NCI-H69 (cell line): ENCODE results near the gene NCDN.
A peak's percentile ranks its signal among the peaks of the same experiment; 100 is the strongest.
"Not testable (repeated sequence)": the region's sequence is repeated elsewhere in the genome, so short reads cannot be mapped to it uniquely, and the experiment has no call there.

Source experiments
- DNase-seq: peaks from one replicate; lab custom pipeline; 2025; lab: John Stamatoyannopoulos, UW

Gene NCDN

DNA sequence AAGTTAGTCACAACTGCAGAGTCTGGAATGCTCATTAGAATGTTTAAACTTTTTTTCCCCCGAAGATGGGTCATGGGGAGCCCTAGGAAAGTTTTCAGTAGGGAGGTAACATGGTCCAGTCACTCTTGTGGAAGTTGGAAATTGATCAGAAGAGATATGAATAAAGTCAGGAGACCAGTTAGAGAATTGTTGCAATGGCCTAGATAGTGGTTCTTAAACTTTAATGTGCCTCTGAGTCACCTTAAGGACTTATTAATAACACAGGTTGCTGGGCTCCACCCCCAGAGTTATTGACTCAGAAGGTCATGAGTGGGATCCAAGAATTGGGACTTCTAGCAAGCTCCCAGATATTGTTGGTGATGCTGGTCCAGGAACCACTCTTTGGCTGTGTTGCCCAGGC lies 12.3 kb downstream of the NCDN start:
- DNase-seq, result no peak

GRCh38 chr1:35570589-35571137 lies 13.1 kb downstream of the NCDN start:
- no peak for DNase-seq

- no peak for DNase-seq
Measured at GRCh38 chr1:35571263-35571662, 13.7 kb downstream of the NCDN start.

DNA sequence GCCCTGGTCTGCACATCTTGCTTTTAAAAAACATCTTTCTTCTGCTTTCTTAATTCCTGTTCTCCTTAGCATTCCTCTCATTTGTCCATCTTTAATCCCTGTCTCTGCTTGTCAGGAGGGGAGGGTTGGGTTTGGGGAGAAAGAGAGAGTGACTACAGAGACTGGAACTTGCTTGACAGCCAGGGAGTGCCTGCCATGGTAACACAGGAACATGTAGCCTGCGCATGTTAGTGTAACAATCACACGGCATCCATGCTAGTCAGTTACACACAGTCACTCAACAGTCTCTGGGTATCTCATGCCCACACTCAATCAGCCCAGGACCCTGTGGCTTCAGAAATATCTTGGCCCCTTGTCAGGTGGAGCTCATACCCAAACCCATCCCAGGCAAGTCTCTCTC lies 14.7 kb downstream of the NCDN start:
- no peak for DNase-seq

DNA sequence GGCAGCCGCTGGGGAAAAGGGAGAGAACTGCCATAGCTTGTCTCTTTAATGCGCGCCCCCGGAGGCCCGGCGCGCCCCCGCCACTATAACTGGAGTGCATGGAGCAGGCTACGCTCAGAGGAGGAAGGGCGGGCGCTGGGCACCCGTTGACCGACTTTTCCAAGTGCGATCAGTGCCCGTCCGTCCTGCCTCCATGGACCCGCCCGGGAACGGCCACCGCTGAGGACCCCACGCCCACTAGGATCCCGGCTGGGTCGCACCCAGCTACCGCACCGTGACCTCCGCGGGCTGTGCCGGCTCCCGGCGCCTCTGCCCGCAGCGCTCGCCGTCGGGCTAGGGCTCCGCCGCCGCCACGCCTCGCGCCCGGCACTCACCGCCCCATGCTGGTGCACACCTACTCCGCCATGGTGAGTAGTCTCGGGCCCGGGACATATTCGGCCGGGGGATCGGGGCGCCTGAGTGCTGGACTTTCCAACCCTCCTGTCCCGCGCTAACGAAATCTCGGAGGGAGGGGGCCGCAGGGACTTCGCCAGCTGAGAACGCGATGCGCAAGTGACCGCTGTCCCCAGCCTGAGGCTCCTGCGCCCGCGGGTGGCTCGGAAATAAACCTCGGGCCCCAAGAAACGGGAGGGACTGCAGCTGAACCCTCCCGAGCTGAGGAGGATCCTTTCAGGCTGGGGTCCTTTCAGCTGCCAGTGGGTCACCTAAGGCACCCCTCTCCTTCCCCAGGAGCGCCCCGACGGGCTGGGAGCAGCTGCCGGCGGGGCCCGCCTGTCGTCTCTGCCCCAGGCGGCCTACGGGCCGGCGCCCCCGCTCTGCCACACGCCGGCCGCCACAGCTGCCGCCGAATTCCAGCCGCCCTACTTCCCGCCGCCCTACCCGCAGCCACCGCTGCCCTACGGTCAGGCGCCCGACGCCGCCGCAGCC lies 15.9 kb downstream of the NCDN start, which contains the start of gene TFAP2E:
Gene TFAP2E (plus strand): TSS at position 117 of the 927 bp plus-strand sequence. CDS start 264 bp downstream, at position 381.
- DNase-seq, result peak; percentile 67

GRCh38 chr1:35574125-35574654 lies 16.6 kb downstream of the NCDN start:
- DNase-seq, result no peak

DNA sequence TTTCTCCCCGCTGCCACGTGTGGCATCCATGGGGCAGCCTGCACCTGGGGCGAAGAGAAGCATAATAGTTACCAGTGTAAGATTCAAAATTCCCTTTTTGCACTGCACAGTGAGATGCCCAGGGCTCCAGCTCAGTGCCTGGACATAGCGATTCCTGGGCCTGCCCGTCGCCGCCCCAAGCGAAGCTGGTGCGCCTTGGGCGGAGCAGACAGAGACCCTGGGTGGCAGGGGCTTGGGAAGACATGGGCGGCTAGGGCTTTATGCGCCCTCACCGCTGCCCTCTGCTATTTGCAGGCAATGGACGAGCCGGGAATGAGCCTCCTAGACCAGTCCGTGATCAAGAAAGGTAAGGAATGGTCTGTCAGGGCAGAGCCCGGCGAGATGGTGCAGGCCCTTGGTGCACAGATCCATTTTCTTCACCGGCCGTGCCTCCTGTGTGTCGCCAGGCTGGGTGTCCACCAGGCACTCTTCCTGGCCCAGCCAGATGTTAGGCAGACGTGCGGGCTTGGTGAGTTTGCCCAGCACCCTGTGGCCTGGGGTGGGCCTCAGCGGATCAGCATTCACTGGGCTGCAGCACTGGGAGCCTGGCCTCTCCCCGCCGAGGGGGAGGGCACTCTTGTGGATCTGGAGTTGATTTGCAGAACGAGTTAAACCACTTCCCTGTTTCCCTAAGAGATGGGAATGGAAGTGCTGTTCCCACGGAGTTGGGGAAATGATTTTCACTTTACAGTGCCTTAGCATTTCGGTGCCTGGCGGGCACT lies 17.2 kb downstream of the NCDN start:
- DNase-seq, result no peak

- no peak for DNase-seq
Measured at GRCh38 chr1:35575416-35575958, 17.9 kb downstream of the NCDN start.

GRCh38 chr1:35576061-35576765 lies 18.6 kb downstream of the NCDN start:
- no peak for DNase-seq

GRCh38 chr1:35576766-35577070 lies 19.1 kb downstream of the NCDN start:
- not testable (repeated sequence) for DNase-seq

- DNase-seq, result no peak
Measured at GRCh38 chr1:35577071-35577998, 19.7 kb downstream of the NCDN start.

- no peak for DNase-seq
Measured at GRCh38 chr1:35580949-35581388, 23.4 kb downstream of the NCDN start.

- DNase-seq, result not testable (repeated sequence)
Measured at GRCh38 chr1:35581621-35582020, 24.0 kb downstream of the NCDN start.

GRCh38 chr1:35585281-35585680 lies 27.7 kb downstream of the NCDN start:
- no peak for DNase-seq

GRCh38 chr1:35585805-35586204 lies 28.2 kb downstream of the NCDN start:
- DNase-seq, result not testable (repeated sequence)

- no peak for DNase-seq
Measured at GRCh38 chr1:35586808-35587207, 29.2 kb downstream of the NCDN start.

DNA sequence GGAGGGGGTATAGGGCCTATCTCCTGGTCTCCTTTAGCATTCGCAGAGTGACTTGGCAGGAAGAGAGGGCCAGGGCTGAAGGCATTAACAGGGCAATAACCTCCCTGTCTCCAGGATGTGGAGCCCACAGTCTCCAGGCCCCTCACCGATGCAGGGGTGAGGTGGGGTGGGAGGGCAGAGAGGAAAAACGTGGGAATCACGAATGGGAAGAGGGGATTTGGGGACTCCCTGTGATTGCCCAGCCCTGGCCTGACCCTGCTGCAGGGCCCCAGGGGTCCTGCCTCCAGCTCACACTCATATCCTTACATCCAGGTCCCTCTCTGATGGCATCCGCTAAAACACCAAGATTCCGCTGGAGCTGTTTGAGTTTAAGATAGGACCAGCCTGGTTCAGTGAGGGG lies 30.1 kb downstream of the NCDN start:
- no peak for DNase-seq

DNA sequence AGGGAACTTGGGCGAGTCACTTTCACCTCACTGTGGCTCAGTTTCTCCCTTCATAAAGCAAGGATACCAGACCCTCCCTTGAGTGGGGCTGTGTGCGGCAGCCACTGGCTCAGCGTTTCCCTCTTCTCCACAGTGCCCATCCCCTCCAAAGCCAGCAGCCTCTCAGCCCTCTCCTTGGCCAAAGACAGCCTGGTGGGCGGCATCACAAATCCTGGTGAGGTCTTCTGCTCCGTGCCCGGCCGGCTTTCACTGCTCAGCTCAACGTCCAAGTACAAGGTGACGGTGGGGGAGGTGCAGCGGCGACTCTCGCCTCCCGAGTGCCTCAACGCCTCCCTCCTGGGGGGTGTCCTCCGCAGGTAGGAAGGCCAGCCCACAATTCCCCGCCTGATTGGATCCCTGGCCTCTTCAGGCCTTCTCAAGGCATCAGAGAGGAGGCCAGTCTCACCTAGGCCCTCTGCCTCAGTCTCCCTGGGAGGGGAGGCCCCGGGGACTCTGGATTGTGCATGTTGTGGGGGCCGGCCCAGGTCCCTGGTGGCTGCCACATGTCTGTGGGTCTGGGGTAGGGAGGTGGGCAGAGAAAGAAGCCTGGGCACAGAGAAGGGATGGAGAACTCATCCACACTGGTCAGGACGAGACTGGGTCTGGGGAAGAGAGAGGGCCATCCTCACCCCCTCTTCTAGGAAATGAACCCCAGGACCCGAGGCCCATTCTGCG lies 30.8 kb downstream of the NCDN start:
- no peak for DNase-seq

DNA sequence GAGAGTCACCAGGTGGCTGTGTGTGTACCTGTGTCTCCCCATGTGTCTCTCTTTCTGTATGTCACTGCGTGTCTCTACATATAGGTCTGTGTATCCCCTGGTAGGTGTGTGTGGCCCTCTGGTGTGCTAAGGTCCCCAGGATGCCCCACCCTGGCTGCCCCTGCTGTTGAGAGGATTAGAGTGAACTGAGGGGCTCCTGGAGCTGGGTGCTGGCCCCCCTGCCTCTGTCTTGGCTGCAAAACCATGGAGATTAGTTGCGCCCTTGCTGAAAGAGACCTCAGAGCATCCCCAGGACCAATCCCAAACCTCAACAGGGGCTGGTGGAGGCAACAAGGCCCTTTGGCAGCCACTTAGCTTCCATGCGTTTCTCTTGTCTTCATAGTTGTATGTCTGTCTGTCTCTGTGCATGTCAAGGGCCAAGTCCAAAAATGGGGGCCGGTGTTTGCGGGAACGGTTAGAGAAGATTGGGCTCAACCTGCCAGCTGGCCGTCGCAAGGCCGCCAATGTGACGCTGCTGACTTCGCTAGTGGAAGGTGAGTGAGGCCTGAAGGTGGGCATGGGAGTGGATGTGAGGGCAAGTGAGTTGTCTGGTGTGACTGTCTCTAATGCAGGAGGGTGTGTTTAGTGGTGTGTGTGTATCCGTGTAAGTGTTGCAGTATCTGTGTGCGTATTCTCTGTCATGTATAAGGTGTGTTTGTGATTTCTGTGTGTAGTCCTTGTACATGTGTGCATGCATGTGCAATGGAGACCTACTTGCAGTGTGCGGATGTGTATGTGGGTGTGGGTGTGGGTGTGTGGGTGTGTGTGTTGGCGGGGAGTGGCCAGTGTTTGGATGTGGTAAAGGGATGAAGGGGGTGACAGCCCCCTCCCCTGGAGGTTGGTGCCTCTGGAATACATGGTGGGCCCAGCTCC lies 32.2 kb downstream of the NCDN start:
- no peak for DNase-seq
